GM13977 (cell line): ENCODE measurements around the gene TRMO.

Experiments used
- DNase-seq: peaks from one replicate; pipeline ENCODE4 v3.0.0; 2012; ENCODE audit warnings: low spot score
- CTCF ChIP-seq: IDR thresholded peaks from 2 replicates; pipeline ENCODE4 v1.5.1; 2012; ENCODE audit warnings: mild to moderate bottlenecking, control low read depth; ENCODE audit not compliant: insufficient read depth; ENCODE audit errors: extremely low read depth, missing control alignments
- in situ Hi-C: fragments of 300-500 bp; cut with MboI; formaldehyde crosslinking; loops from one replicate; pipeline ENCODE4 v1.12.0; 2022; ENCODE audit warnings: low sequenced_read_pairs, low pct_unique_long_range_greater_than_20kb, mixed read lengths, inconsistent platforms; ENCODE audit not compliant: unreplicated experiment

Gene TRMO

GRCh38 chr9:97921959-97922724 lies at the start of gene TRMO:
TRMO (minus strand) TSS chr9:97922500; CDS start chr9:97922493, 7 bp downstream.
- peak; percentile 72 for TF ChIP-seq CTCF
- in situ Hi-C loops = no loop called here
- peak; percentile 89 for DNase-seq

GRCh38 chr9:97970165-97970564 lies 47.9 kb upstream of the TRMO start:
- no peak for TF ChIP-seq CTCF
- in situ Hi-C loops = no loop called here
- DNase-seq = no peak

DNA sequence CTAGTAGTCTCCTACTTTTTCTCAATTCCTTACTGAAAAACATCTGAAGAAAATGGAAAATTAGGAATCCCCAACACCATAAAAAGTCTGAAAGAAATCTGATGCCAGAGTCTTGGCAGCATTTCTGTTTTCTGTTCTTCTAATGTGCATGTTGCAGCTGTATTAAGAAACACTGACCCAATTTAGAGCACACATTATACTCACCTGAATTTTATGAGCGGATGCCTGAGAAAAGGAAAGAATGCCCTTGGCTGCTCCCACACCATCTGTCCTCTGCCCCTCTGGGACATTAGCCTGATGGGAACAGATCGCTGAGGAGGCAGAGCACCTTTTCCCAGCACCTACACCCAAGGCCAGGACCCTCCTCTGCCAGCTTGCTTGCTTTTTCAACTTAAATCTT lies 46.7 kb upstream of the TRMO start:
- no peak for TF ChIP-seq CTCF
- in situ Hi-C loops = no loop called here
- DNase-seq = no peak

DNA sequence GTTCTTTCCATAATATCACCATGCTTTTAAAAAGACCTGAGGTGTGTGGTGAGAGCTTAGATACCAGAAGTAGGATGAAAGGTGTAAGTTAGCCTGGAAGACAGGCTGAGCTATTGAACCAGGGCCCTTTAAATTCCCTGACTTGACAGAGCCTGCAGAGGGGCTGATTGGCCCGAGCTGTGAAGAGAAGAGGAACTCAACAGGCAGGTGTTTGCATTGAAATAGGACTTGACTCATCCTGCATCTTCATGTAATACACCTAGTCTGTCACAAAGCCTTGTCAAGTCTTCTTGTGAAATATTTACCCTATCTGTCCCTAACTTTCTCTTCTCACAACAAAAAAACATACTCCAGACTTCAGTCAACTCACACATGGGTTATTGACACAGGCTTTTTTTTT lies 44.2 kb upstream of the TRMO start:
- TF ChIP-seq CTCF = no peak
- in situ Hi-C loops = no loop called here

GRCh38 chr9:97964901-97965300 lies 42.6 kb upstream of the TRMO start:
- in situ Hi-C loops = no loop called here
- DNase-seq = no peak
- no peak for TF ChIP-seq CTCF

More for the DNA sequence above, 44.2 kb upstream of the TRMO start:
- DNase-seq = no peak

- DNase-seq = no peak
- in situ Hi-C loops = no loop called here
- no peak for TF ChIP-seq CTCF
These were observed 40.9 kb upstream of the TRMO start for GRCh38 chr9:97963232-97963631.
